ENCODE data around the gene MYRIP. TPM values are rescaled to one million over a fixed set of nuclear protein-coding genes. Genes with fewer than 3 reads are reported as not detected.

The MYRIP gene
- total and polyA plus RNA-seq, 4 donors = 0.98 to 11.7 (median 6.8) TPM

DNA sequence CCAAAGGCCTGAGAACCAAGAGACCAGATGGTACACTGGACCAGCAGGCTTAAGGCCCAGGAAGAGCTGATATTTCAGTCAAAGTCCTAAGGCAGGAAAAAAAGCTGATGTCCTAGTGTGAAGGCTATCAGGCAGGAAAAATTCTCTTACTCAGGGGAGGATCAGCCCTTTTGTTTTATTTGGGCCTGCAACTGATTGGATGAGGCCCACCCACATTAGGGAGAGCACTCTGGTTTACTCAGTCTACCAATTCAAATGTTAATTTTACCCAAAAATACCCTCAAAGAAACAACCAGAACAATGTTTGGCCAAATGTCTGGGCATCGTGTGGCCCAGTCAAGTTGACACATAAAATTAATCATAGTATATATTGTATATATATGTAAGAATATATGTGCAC lies 24.5 kb upstream of the MYRIP start:
- TF ChIP-seq, protein P1, sequence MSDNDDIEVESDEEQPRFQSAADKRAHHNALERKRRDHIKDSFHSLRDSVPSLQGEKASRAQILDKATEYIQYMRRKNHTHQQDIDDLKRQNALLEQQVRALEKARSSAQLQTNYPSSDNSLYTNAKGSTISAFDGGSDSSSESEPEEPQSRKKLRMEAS (IDR thresholded peaks at IDR 0.05) = no peak
- TF ChIP-seq YY1 (IDR thresholded peaks at IDR 0.05) (no peak), NR2F2 (IDR thresholded peaks at IDR 0.05) (no peak)
- TF ChIP-seq, protein P2, sequence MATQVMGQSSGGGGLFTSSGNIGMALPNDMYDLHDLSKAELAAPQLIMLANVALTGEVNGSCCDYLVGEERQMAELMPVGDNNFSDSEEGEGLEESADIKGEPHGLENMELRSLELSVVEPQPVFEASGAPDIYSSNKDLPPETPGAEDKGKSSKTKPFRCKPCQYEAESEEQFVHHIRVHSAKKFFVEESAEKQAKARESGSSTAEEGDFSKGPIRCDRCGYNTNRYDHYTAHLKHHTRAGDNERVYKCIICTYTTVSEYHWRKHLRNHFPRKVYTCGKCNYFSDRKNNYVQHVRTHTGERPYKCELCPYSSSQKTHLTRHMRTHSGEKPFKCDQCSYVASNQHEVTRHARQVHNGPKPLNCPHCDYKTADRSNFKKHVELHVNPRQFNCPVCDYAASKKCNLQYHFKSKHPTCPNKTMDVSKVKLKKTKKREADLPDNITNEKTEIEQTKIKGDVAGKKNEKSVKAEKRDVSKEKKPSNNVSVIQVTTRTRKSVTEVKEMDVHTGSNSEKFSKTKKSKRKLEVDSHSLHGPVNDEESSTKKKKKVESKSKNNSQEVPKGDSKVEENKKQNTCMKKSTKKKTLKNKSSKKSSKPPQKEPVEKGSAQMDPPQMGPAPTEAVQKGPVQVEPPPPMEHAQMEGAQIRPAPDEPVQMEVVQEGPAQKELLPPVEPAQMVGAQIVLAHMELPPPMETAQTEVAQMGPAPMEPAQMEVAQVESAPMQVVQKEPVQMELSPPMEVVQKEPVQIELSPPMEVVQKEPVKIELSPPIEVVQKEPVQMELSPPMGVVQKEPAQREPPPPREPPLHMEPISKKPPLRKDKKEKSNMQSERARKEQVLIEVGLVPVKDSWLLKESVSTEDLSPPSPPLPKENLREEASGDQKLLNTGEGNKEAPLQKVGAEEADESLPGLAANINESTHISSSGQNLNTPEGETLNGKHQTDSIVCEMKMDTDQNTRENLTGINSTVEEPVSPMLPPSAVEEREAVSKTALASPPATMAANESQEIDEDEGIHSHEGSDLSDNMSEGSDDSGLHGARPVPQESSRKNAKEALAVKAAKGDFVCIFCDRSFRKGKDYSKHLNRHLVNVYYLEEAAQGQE (IDR thresholded peaks at IDR 0.05) = no peak
- H3K4me1 ChIP-seq (ENCODE audit: control insufficient read depth in 4 of 4, insufficient read depth in 4 of 4, low read length in 3 of 4) = peaks cover 8 to 45% (median 27%) of the 10 kb centered on the region in 4 donors
- no peaks in the 10 kb centered on the region for H3K27me3 ChIP-seq (ENCODE audit: control insufficient read depth in 4 of 4, insufficient read depth in 4 of 4, low read length in 3 of 4)
- DNase-seq (ENCODE audit: low spot score) = no peak
- no peak overlapping the region for H3K4me3 ChIP-seq (ENCODE audit: low read depth in 1 of 3, low read length in 3 of 3)
- 98% methylated on average over 1 of the region's 1 CpG for WGBS
- no peaks in the 10 kb centered on the region for H3K36me3 ChIP-seq (ENCODE audit: control insufficient read depth in 4 of 4, insufficient read depth in 3 of 4, low read depth in 1 of 4, low read length in 3 of 4)
- no peak overlapping the region for H3K27ac ChIP-seq (ENCODE audit: low read depth in 1 of 2, low read length in 2 of 2)
- no peak overlapping the region for H3K9ac ChIP-seq (ENCODE audit: low read depth in 1 of 2, low read length in 2 of 2)
- H3K9me3 ChIP-seq (ENCODE audit: control insufficient read depth in 4 of 4, low read length in 3 of 4) = no peaks in the 10 kb centered on the region

DNA sequence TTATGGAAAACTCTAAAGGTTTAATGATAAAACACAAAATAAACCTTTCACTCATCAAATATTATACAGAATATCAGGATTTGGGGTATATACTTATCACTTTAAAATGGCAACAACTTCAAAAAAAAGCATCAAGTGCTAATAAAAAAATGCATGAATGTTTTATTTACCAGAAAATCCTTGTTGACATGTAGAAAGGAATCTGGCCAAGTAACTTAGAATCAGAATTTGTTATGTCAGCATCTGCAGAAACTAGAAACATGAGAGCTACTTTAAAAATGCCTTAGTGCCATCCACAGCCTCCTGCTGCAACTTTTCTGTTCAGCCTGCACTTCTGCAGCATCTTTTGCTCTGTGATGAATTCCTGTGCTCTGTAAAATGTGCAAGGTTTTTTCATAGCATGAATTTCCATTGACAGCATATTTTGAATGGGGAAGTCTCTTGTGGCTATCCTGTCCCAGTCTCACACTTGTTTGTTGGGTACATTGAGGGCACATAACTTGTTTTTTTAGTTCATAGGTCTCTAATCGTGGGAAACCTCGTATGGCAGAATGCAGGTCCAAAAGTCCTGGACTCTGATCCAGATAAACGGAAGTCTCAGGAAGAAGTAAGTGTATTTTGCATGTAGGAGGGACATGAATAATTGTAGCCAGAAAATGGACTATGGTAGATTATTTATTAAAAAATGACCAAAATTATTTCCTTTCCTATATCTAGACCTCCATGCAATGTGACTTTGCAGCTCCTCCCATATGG lies 21.1 kb upstream of the MYRIP start:
- no peak for DNase-seq (ENCODE audit: low spot score)
- Histone ChIP-seq H3K27me3 (ENCODE audit: control insufficient read depth in 4 of 4, insufficient read depth in 4 of 4, low read length in 3 of 4) (no peaks in the 10 kb centered on the region), H3K27ac (ENCODE audit: low read depth in 1 of 2, low read length in 2 of 2) (no peak overlapping the region), H3K36me3 (ENCODE audit: control insufficient read depth in 4 of 4, insufficient read depth in 3 of 4, low read depth in 1 of 4, low read length in 3 of 4) (no peaks in the 10 kb centered on the region), H3K9me3 (ENCODE audit: control insufficient read depth in 4 of 4, low read length in 3 of 4) (no peaks in the 10 kb centered on the region), H3K4me1 (ENCODE audit: control insufficient read depth in 4 of 4, insufficient read depth in 4 of 4, low read length in 3 of 4) (peaks cover 0 to 17% (median 8%) of the 10 kb centered on the region in 4 donors), H3K4me3 (ENCODE audit: low read depth in 1 of 3, low read length in 3 of 3) (no peak overlapping the region), H3K9ac (ENCODE audit: low read depth in 1 of 2, low read length in 2 of 2) (no peak overlapping the region)
- 29% methylated on average over 3 of the region's 3 CpGs for WGBS
- TF ChIP-seq, protein P3, sequence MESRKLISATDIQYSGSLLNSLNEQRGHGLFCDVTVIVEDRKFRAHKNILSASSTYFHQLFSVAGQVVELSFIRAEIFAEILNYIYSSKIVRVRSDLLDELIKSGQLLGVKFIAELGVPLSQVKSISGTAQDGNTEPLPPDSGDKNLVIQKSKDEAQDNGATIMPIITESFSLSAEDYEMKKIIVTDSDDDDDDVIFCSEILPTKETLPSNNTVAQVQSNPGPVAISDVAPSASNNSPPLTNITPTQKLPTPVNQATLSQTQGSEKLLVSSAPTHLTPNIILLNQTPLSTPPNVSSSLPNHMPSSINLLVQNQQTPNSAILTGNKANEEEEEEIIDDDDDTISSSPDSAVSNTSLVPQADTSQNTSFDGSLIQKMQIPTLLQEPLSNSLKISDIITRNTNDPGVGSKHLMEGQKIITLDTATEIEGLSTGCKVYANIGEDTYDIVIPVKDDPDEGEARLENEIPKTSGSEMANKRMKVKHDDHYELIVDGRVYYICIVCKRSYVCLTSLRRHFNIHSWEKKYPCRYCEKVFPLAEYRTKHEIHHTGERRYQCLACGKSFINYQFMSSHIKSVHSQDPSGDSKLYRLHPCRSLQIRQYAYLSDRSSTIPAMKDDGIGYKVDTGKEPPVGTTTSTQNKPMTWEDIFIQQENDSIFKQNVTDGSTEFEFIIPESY (IDR thresholded peaks at IDR 0.05) = no peak
- no peak for TF ChIP-seq SP1 (IDR thresholded peaks at IDR 0.05)
- peak; percentile 74 to 85 for TF ChIP-seq HNF4A (conservative IDR thresholded peaks at IDR 0.05)

DNA sequence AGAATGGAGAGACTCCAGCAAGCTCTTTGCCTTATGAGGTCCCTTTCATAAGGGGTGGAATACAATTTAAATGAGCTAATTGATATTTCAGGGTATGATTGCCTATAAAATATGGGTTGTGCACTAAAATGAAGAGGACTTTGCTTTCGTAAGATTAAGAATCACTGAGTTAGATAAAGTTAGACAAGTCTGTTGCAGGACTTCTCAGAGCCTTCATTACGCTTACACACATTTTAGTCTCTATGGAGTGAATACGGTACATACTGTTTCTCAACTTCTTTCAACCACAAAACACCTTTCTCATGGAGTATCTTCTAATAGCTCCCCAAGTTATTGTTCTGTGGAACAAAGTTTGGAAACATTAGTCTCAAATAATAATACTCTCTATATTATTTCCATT lies 17.8 kb upstream of the MYRIP start:
- TF ChIP-seq RAD21 (IDR thresholded peaks at IDR 0.05) (no peak), FOXA1 (IDR thresholded peaks at IDR 0.05) (no peak)
- TF ChIP-seq, protein P4, sequence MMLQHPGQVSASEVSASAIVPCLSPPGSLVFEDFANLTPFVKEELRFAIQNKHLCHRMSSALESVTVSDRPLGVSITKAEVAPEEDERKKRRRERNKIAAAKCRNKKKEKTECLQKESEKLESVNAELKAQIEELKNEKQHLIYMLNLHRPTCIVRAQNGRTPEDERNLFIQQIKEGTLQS (IDR thresholded peaks at IDR 0.05) = no peak
- WGBS = 96% methylated on average over 3 of the region's 3 CpGs
- Histone ChIP-seq H3K4me3 (ENCODE audit: low read depth in 1 of 3, low read length in 3 of 3) (no peak overlapping the region), H3K36me3 (ENCODE audit: control insufficient read depth in 4 of 4, insufficient read depth in 3 of 4, low read depth in 1 of 4, low read length in 3 of 4) (no peaks in the 10 kb centered on the region), H3K4me1 (ENCODE audit: control insufficient read depth in 4 of 4, insufficient read depth in 4 of 4, low read length in 3 of 4) (peaks cover 2 to 21% (median 8%) of the 10 kb centered on the region in 4 donors), H3K9me3 (ENCODE audit: control insufficient read depth in 4 of 4, low read length in 3 of 4) (no peaks in the 10 kb centered on the region), H3K27me3 (ENCODE audit: control insufficient read depth in 4 of 4, insufficient read depth in 4 of 4, low read length in 3 of 4) (no peaks in the 10 kb centered on the region), H3K9ac (ENCODE audit: low read depth in 1 of 2, low read length in 2 of 2) (no peak overlapping the region), H3K27ac (ENCODE audit: low read depth in 1 of 2, low read length in 2 of 2) (no peak overlapping the region)
- no peak for DNase-seq (ENCODE audit: low spot score)

Measured in liver (tissue), 9 donors.